ENCODE results near the gene CPNE5.

DNA sequence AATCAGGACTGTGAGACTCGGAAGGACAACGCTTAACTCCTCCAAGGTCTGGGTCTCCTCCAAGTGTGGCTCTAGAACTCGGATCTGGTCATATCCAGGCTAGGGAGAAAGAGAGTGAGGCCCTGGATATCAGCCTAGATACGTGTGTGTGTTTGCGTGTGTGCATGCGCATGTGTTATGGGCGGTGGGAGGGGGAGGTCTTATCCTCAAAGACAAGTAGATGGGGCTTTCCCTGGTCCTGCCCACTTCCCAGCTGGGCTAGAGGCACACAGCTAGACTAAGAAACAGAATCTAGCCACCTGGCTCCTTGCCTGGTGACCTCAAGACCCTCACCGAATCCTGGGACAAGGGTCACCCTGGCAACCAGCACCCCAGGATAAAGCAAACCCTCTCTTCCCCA is 13.2 kb downstream of the CPNE5 start:
- TF ChIP-seq, protein P1, sequence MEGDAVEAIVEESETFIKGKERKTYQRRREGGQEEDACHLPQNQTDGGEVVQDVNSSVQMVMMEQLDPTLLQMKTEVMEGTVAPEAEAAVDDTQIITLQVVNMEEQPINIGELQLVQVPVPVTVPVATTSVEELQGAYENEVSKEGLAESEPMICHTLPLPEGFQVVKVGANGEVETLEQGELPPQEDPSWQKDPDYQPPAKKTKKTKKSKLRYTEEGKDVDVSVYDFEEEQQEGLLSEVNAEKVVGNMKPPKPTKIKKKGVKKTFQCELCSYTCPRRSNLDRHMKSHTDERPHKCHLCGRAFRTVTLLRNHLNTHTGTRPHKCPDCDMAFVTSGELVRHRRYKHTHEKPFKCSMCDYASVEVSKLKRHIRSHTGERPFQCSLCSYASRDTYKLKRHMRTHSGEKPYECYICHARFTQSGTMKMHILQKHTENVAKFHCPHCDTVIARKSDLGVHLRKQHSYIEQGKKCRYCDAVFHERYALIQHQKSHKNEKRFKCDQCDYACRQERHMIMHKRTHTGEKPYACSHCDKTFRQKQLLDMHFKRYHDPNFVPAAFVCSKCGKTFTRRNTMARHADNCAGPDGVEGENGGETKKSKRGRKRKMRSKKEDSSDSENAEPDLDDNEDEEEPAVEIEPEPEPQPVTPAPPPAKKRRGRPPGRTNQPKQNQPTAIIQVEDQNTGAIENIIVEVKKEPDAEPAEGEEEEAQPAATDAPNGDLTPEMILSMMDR (IDR thresholded peaks at IDR 0.05): no peak
- TF ChIP-seq POLR2A (IDR thresholded peaks at IDR 0.05): no peak
